Tibial artery (tissue), 4 donors: Measurements from ENCODE around the gene CLEC7A.
A peak's percentile ranks its signal among the peaks of the same experiment; 100 is the strongest.

ENCODE experiments used
- DNase-seq, 2 donors: peaks; one replicate each; pipeline ENCODE4 v3.0.0-alpha.2; 2019
- H3K27ac ChIP-seq, 2 donors: fragments of 200-600 bp; sonication (generic) in 1 of 2; 1 replicate in 1 of 2; 2 replicates in 1 of 2; pipeline ENCODE4 v1.5.1; 2018 to 2019; ENCODE audit warnings: mild to moderate bottlenecking in 1 of 2
- H3K27me3 ChIP-seq, 2 donors: fragments of 200-600 bp; sonication (generic) in 1 of 2; one replicate each; pipeline versions ENCODE4 v1.5.1 to v1.6.0; 2016 to 2019
- H3K36me3 ChIP-seq, 3 donors: fragments of 200-600 bp; sonication (generic) in 2 of 3; one replicate each; pipeline ENCODE4 v1.5.1; 2016 to 2019; ENCODE audit warnings: mild to moderate bottlenecking in 2 of 3
- H3K4me1 ChIP-seq, 4 donors: fragments of 200-600 bp; sonication (generic) in 2 of 4; 1 replicate in 3 of 4; 2 replicates in 1 of 4; pipeline ENCODE4 v1.5.1; 2016 to 2019
- H3K4me3 ChIP-seq, 2 donors: fragments of 200-600 bp; sonication (generic) in 1 of 2; 1 replicate in 1 of 2; 2 replicates in 1 of 2; pipeline ENCODE4 v1.5.1; 2018 to 2019; ENCODE audit warnings: mild to moderate bottlenecking in 2 of 2
- H3K9me3 ChIP-seq, 3 donors: fragments of 200-600 bp; sonication (generic) in 1 of 3; one replicate each; pipeline ENCODE4 v1.5.1; 2016 to 2019
- CTCF ChIP-seq, 2 experiments: fragments of 200-600 bp in 1 of 2; fragments of 450-650 bp in 1 of 2; IDR thresholded peaks; one replicate each; pipeline ENCODE4 v1.5.1; 2017 to 2019; ENCODE audit warnings: antibody characterized with exemption in 2 of 2, mild to moderate bottlenecking in 1 of 2, moderate library complexity in 1 of 2
- intact Hi-C: fragments of 100-400 bp; cut with DNase I; formaldehyde crosslinking; loops from one replicate; pipeline ENCODE4 v1.15.0; 2023; ENCODE audit warnings: low total_unique reads

CLEC7A gene

GRCh38 chr12:10128687-10129086 lies 1.3 kb downstream of the CLEC7A start:
- intact Hi-C loops: no loop called here
- DNase-seq: no peak
- Histone ChIP-seq H3K27ac (no peak overlapping the region), H3K9me3 (no peaks in the 10 kb centered on the region), H3K4me1 (no peaks in the 10 kb centered on the region), H3K4me3 (peak overlapping the region in 1 of 2 donors; percentile 22), H3K27me3 (no peaks in the 10 kb centered on the region), H3K36me3 (no peaks in the 10 kb centered on the region)
- no peak for TF ChIP-seq CTCF (IDR thresholded peaks at IDR 0.05)

GRCh38 chr12:10126413-10126812 lies 3.6 kb downstream of the CLEC7A start:
- Histone ChIP-seq H3K27me3 (no peaks in the 10 kb centered on the region), H3K4me1 (no peaks in the 10 kb centered on the region), H3K4me3 (no peak overlapping the region), H3K36me3 (no peaks in the 10 kb centered on the region), H3K9me3 (no peaks in the 10 kb centered on the region), H3K27ac (no peak overlapping the region)
- intact Hi-C loops: no loop called here
- no peak for TF ChIP-seq CTCF (IDR thresholded peaks at IDR 0.05)
- DNase-seq: no peak

GRCh38 chr12:10122689-10123088 lies 7.3 kb downstream of the CLEC7A start:
- Histone ChIP-seq H3K4me1 (no peaks in the 10 kb centered on the region), H3K27ac (no peak overlapping the region), H3K9me3 (no peaks in the 10 kb centered on the region), H3K27me3 (no peaks in the 10 kb centered on the region), H3K36me3 (no peaks in the 10 kb centered on the region), H3K4me3 (no peak overlapping the region)
- DNase-seq: no peak
- intact Hi-C loops: no loop called here
- no peak for TF ChIP-seq CTCF (IDR thresholded peaks at IDR 0.05)

GRCh38 chr12:10121278-10121677 lies 8.7 kb downstream of the CLEC7A start:
- Histone ChIP-seq H3K36me3 (no peaks in the 10 kb centered on the region), H3K4me1 (no peaks in the 10 kb centered on the region), H3K27me3 (no peaks in the 10 kb centered on the region), H3K9me3 (no peaks in the 10 kb centered on the region), H3K27ac (no peak overlapping the region), H3K4me3 (no peak overlapping the region)
- no peak for DNase-seq
- no peak for TF ChIP-seq CTCF (IDR thresholded peaks at IDR 0.05)
- intact Hi-C loops: no loop called here

- Histone ChIP-seq H3K27ac (no peak overlapping the region), H3K36me3 (no peaks in the 10 kb centered on the region), H3K4me3 (no peak overlapping the region), H3K9me3 (no peaks in the 10 kb centered on the region), H3K27me3 (no peaks in the 10 kb centered on the region), H3K4me1 (no peaks in the 10 kb centered on the region)
- intact Hi-C loops: no loop called here
- no peak for TF ChIP-seq CTCF (IDR thresholded peaks at IDR 0.05)
- no peak for DNase-seq
Observed at GRCh38 chr12:10119066-10119465, 10.9 kb downstream of the CLEC7A start.

- Histone ChIP-seq H3K4me1 (no peaks in the 10 kb centered on the region), H3K27ac (no peak overlapping the region), H3K9me3 (no peaks in the 10 kb centered on the region), H3K36me3 (no peaks in the 10 kb centered on the region), H3K4me3 (no peak overlapping the region), H3K27me3 (no peaks in the 10 kb centered on the region)
- TF ChIP-seq CTCF (IDR thresholded peaks at IDR 0.05): no peak
- no peak for DNase-seq
- intact Hi-C loops: no loop called here
Observed at GRCh38 chr12:10115890-10116289, 14.1 kb downstream of the CLEC7A start.
